BJ (cell line): ENCODE measurements around the gene OPN1SW. TPM values are rescaled to one million over a fixed set of nuclear protein-coding genes. Genes with fewer than 3 reads are reported as not detected.

ENCODE experiments used
- CTCF ChIA-PET: fragments of 350-600 bp; formaldehyde crosslinking; extraction: SDS; loops from one replicate; lab custom pipeline; 2021; ENCODE audit warnings: antibody characterized with exemption, inconsistent platforms; lab: Yijun Ruan, JAX
- POLR2A ChIA-PET: fragments of 300-600 bp; sonication (Branson Sonifier 250); formaldehyde crosslinking; extraction: SDS; loops from one replicate; lab custom pipeline; 2021; ENCODE audit warnings: antibody characterized with exemption; lab: Charles Lee
- DNase-seq: peaks from one replicate; pipeline ENCODE4 v3.0.0-alpha.2; 2011; ENCODE audit warnings: low read depth
- H3K27me3 ChIP-seq: 2 replicates; pipeline ENCODE4 v1.6.0; 2011; ENCODE audit warnings: low read length; ENCODE audit not compliant: control insufficient read depth, insufficient read depth
- H3K36me3 ChIP-seq: 2 replicates; pipeline ENCODE4 v1.5.1; 2011; ENCODE audit warnings: low read length; ENCODE audit not compliant: control insufficient read depth, insufficient read depth
- H3K4me3 ChIP-seq: 2 replicates; pipeline ENCODE4 v1.5.1; 2011; ENCODE audit warnings: low read depth, mild to moderate bottlenecking, control low read depth, low read length
- polyA plus RNA-seq: library from polyadenylated mRNA; depleted of rRNA; stranded (reverse); fragments of >200 nt; gene quantifications from 2 replicates; pipeline ENCODE4 v1.2.3, GENCODE V29; 2011; rRNA removed
- small RNA-seq: library from RNA; depleted of rRNA; stranded (forward); fragments of <200 nt; gene quantifications from one replicate; pipeline ENCODE3, GENCODE V24; 2012; ENCODE audit warnings: low replicate concordance, low read depth; ENCODE audit not compliant: insufficient read length
- TF ChIP-seq, protein P1 (sequence below): IDR thresholded peaks from 2 replicates; pipeline ENCODE4 v1.5.1; 2011; ENCODE audit warnings: low read depth, mild to moderate bottlenecking, control low read depth, inconsistent platforms, low read length, moderate library complexity; ENCODE audit not compliant: insufficient read depth

OPN1SW gene
- polyA plus RNA-seq, 1 experiment, result not detected

- POLR2A ChIA-PET, result interaction anchor here (0.6 kb wide), 1 partner anchor 217 kb away, joined by 4 read pairs; no protein-coding TSS in a partner anchor
- peaks cover 6% of the 10 kb centered on the region for H3K27me3 ChIP-seq
- H3K36me3 ChIP-seq, result no peaks in the 10 kb centered on the region
- TF ChIP-seq, protein P1, sequence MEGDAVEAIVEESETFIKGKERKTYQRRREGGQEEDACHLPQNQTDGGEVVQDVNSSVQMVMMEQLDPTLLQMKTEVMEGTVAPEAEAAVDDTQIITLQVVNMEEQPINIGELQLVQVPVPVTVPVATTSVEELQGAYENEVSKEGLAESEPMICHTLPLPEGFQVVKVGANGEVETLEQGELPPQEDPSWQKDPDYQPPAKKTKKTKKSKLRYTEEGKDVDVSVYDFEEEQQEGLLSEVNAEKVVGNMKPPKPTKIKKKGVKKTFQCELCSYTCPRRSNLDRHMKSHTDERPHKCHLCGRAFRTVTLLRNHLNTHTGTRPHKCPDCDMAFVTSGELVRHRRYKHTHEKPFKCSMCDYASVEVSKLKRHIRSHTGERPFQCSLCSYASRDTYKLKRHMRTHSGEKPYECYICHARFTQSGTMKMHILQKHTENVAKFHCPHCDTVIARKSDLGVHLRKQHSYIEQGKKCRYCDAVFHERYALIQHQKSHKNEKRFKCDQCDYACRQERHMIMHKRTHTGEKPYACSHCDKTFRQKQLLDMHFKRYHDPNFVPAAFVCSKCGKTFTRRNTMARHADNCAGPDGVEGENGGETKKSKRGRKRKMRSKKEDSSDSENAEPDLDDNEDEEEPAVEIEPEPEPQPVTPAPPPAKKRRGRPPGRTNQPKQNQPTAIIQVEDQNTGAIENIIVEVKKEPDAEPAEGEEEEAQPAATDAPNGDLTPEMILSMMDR, result no peak
- CTCF ChIA-PET, result interaction anchor here (1.1 to 1.5 kb wide), 3 partner anchors 8 to 49 kb away, joined by 3 to 4 read pairs (median 3); no protein-coding TSS in a partner anchor
- H3K4me3 ChIP-seq, result no peak overlapping the region
- no peak for DNase-seq
These were observed 48.9 kb downstream of the OPN1SW start for GRCh38 chr7:128726737-128727072.

- peaks cover 6% of the 10 kb centered on the region for H3K27me3 ChIP-seq
- DNase-seq, result no peak
- no peak overlapping the region for H3K4me3 ChIP-seq
- ChIA-PET POLR2A (interaction anchor here (0.6 kb wide), 1 partner anchor 216 kb away, joined by 4 read pairs; no protein-coding TSS in a partner anchor), CTCF (interaction anchor here (1.1 to 1.5 kb wide), 3 partner anchors 8 to 48 kb away, joined by 3 to 4 read pairs (median 3); no protein-coding TSS in a partner anchor)
- TF ChIP-seq, protein P1, result no peak
- no peaks in the 10 kb centered on the region for H3K36me3 ChIP-seq
These were observed 49.4 kb downstream of the OPN1SW start for GRCh38 chr7:128726059-128726736.

- Histone ChIP-seq H3K4me3 (no peak overlapping the region), H3K36me3 (no peaks in the 10 kb centered on the region), H3K27me3 (peaks cover 6% of the 10 kb centered on the region)
- CTCF ChIA-PET, result interaction anchor here (1.5 kb wide), 1 partner anchor 9 kb away, joined by 4 read pairs; no protein-coding TSS in a partner anchor
- TF ChIP-seq, protein P1, result no peak
- POLR2A ChIA-PET, result no interaction called here
- no peak for DNase-seq
These were observed 50.1 kb downstream of the OPN1SW start for GRCh38 chr7:128725531-128725930.

GRCh38 chr7:128724743-128725142 lies 50.9 kb downstream of the OPN1SW start:
- Histone ChIP-seq H3K4me3 (no peak overlapping the region), H3K27me3 (peaks cover 6% of the 10 kb centered on the region), H3K36me3 (no peaks in the 10 kb centered on the region)
- no peak for DNase-seq
- ChIA-PET POLR2A (no interaction called here), CTCF (interaction anchor here (0.6 to 1.3 kb wide), 4 partner anchors 11 to 139 kb away, joined by 3 to 4 read pairs (median 4); no protein-coding TSS in a partner anchor)
- TF ChIP-seq, protein P1, result no peak

Small RNA genes lying within 50 kb of the gene (small RNA-seq; reads per million reads assigned to genes)
- not detected for gene RN7SL81P

Other genes starting within 250 kb of the OPN1SW start
- gene GARIN1A, start 103.5 kb downstream of the OPN1SW start, polyA plus RNA-seq, result 0.67 and 0.94 TPM in 2 replicates
- gene CALU, start 36.4 kb downstream of the OPN1SW start, polyA plus RNA-seq, result 346 and 812 TPM in 2 replicates
- 13.1 and 13.2 TPM in 2 replicates for gene CCDC136, start 16.2 kb upstream of the OPN1SW start, polyA plus RNA-seq
- gene FLNC, start 54.6 kb upstream of the OPN1SW start, polyA plus RNA-seq, result 24.6 and 58.6 TPM in 2 replicates
- gene ATP6V1F, start 87.1 kb upstream of the OPN1SW start, polyA plus RNA-seq, result 192 and 198 TPM in 2 replicates
- gene KCP, start 134.9 kb upstream of the OPN1SW start, polyA plus RNA-seq, result 0.02 TPM in 1 of 2 replicates, not detected in the other
- 0.26 and 0.36 TPM in 2 replicates for gene IRF5, start 162.1 kb upstream of the OPN1SW start, polyA plus RNA-seq